Measurements from ENCODE around the gene SORBS1. TPM values are rescaled to one million over a fixed set of nuclear protein-coding genes. Genes with fewer than 3 reads are reported as not detected.

Gene SORBS1
- total and polyA plus RNA-seq, 9 of the 15 experiments (the other 6 are each of a cell fraction or from before 2014, with no cell fraction given) = 2.0 to 13.3 (median 6.5) TPM

- TF ChIP-seq ZBTB11 (CRISPR knock-in tag; IDR thresholded peaks at IDR 0.05) = no peak
- no peak for TF ChIP-seq HDAC6 (IDR thresholded peaks at IDR 0.05; ENCODE audit: low read depth, low read length)
- no peak for TF ChIP-seq BCL6 (CRISPR knock-in tag; IDR thresholded peaks at IDR 0.05)
- no peak for TF ChIP-seq HDGF (IDR thresholded peaks at IDR 0.05)
- no peak for TF ChIP-seq PHF20 (IDR thresholded peaks at IDR 0.05; ENCODE audit: partially characterized antibody)
- no peak for TF ChIP-seq TSHZ1 (CRISPR knock-in tag; IDR thresholded peaks at IDR 0.05)
- TF ChIP-seq ZNF277 (CRISPR knock-in tag; IDR thresholded peaks at IDR 0.05; ENCODE audit: borderline replicate concordance) = no peak
- TF ChIP-seq MAZ (CRISPR knock-in tag; conservative IDR thresholded peaks at IDR 0.05 in 1 of 2, IDR thresholded peaks at IDR 0.05 in 1 of 2) = no peak; a peak in 1 of 4 replicates
- TF ChIP-seq THAP7 (CRISPR knock-in tag; IDR thresholded peaks at IDR 0.05) = no peak
- TF ChIP-seq ZNF133 (CRISPR knock-in tag; IDR thresholded peaks at IDR 0.05) = no peak
- no peak for TF ChIP-seq BRD9 (IDR thresholded peaks at IDR 0.05; ENCODE audit: low read depth, partially characterized antibody)
- peak; percentile 39; the same call in 1 of the 2 replicates for TF ChIP-seq DEAF1 (CRISPR knock-in tag; IDR thresholded peaks at IDR 0.05)
- TF ChIP-seq SRF (CRISPR knock-in tag; IDR thresholded peaks at IDR 0.05) = no peak
- no peak for TF ChIP-seq CREB3L1 (IDR thresholded peaks at IDR 0.05; ENCODE audit: borderline replicate concordance, low read depth)
- no peak for TF ChIP-seq RFX1 (IDR thresholded peaks at IDR 0.05)
These were observed 94.0 kb downstream of the SORBS1 start (continued) for GRCh38 chr10:95467162-95467599.
